ENCODE measurements around the gene XPO5.

Gene XPO5

DNA sequence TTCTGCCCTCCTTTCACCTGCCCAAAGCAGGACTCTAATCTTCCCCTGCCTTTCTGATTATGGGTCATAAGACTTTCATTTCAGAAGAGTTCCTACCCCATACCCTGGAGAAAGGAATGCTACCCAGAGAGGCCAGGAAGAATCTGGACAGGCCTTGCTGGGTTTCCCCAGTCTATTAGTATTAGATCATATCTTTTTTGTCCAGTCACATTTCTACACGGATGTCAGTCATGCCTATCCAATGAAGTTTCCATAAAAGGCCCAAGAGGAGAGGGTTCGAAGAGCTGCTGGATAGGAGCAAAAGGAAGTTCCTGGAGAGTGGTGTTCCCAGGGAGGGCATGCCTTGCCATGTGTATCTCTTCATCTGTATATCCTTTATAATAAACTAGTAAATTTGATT is 3.3 kb upstream of the XPO5 start:
- Histone ChIP-seq H3K79me2 (ENCODE audit: control insufficient read depth, low read length) (peaks cover 80% of the 10 kb centered on the region), H3K9me3 (ENCODE audit: control insufficient read depth, insufficient read depth, low read length) (no peaks in the 10 kb centered on the region), H3K9me2 (replicated peaks; ENCODE audit: control insufficient read depth, low read length) (no peaks in the 10 kb centered on the region), H3K27me3 (ENCODE audit: control insufficient read depth, low read length) (no peaks in the 10 kb centered on the region), H3F3A (ENCODE audit: control insufficient read depth, insufficient read depth) (peaks cover 17% of the 10 kb centered on the region), H4K20me1 (ENCODE audit: control insufficient read depth, insufficient read depth, low read depth, low read length) (peaks cover 25% of the 10 kb centered on the region), H3K4me1 (ENCODE audit: control insufficient read depth, low read length) (peaks cover 25% of the 10 kb centered on the region), H3K4me3 (ENCODE audit: low read length) (peak overlapping the region; percentile 96), H3K36me3 (ENCODE audit: control insufficient read depth, low read length) (peaks cover 61% of the 10 kb centered on the region), H3K27ac (ENCODE audit: low read depth, low read length) (no peak overlapping the region), H3K4me2 (ENCODE audit: low read length) (peak overlapping the region; percentile 81)
- TF ChIP-seq, protein P1, sequence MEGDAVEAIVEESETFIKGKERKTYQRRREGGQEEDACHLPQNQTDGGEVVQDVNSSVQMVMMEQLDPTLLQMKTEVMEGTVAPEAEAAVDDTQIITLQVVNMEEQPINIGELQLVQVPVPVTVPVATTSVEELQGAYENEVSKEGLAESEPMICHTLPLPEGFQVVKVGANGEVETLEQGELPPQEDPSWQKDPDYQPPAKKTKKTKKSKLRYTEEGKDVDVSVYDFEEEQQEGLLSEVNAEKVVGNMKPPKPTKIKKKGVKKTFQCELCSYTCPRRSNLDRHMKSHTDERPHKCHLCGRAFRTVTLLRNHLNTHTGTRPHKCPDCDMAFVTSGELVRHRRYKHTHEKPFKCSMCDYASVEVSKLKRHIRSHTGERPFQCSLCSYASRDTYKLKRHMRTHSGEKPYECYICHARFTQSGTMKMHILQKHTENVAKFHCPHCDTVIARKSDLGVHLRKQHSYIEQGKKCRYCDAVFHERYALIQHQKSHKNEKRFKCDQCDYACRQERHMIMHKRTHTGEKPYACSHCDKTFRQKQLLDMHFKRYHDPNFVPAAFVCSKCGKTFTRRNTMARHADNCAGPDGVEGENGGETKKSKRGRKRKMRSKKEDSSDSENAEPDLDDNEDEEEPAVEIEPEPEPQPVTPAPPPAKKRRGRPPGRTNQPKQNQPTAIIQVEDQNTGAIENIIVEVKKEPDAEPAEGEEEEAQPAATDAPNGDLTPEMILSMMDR (IDR thresholded peaks at IDR 0.05; ENCODE audit: low read depth, low read length, poor library complexity, severe bottlenecking), result no peak
- TF ChIP-seq EZH2phosphoT487 (IDR thresholded peaks at IDR 0.05; ENCODE audit: borderline replicate concordance, low read length), result no peak

DNA sequence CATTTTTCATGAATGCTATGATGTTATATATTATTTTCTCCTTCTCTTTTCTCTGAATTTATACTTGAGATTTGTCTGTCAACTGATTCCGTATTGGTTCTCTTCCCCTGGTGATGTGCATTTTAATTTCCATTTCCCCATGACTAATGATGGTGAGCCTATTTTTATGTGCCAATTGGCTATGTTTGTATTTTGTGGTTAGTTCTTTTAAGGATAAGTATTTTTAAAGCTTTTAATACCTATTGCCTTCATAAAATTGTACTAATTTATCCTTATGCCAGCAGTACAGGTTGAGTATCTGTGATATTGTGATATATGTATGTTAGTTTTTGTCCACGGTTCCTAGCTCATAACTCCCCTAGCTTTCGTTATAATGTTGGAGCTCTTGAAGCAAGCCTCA is 2.9 kb upstream of the XPO5 start:
- 0 out of 2 replicates have a peak overlapping the region, but pooled peaks have one; percentile 88 for H3K27ac ChIP-seq (ENCODE audit: low read depth, low read length)
- peak overlapping the region; percentile 81 for H3K4me2 ChIP-seq (ENCODE audit: low read length)
- no peaks in the 10 kb centered on the region for H3K27me3 ChIP-seq (ENCODE audit: control insufficient read depth, low read length)
- no peaks in the 10 kb centered on the region for H3K9me3 ChIP-seq (ENCODE audit: control insufficient read depth, insufficient read depth, low read length)
- no peak for TF ChIP-seq EZH2phosphoT487 (IDR thresholded peaks at IDR 0.05; ENCODE audit: borderline replicate concordance, low read length)
- TF ChIP-seq, protein P1 (IDR thresholded peaks at IDR 0.05; ENCODE audit: low read depth, low read length, poor library complexity, severe bottlenecking), result no peak
- peaks cover 80% of the 10 kb centered on the region for H3K79me2 ChIP-seq (ENCODE audit: control insufficient read depth, low read length)
- H3F3A ChIP-seq (ENCODE audit: control insufficient read depth, insufficient read depth), result peaks cover 17% of the 10 kb centered on the region
- H3K9me2 ChIP-seq (replicated peaks; ENCODE audit: control insufficient read depth, low read length), result no peaks in the 10 kb centered on the region
- peaks cover 25% of the 10 kb centered on the region for H4K20me1 ChIP-seq (ENCODE audit: control insufficient read depth, insufficient read depth, low read depth, low read length)
- H3K36me3 ChIP-seq (ENCODE audit: control insufficient read depth, low read length), result peaks cover 56% of the 10 kb centered on the region
- H3K4me3 ChIP-seq (ENCODE audit: low read length), result peak overlapping the region; percentile 96
- H3K4me1 ChIP-seq (ENCODE audit: control insufficient read depth, low read length), result peaks cover 25% of the 10 kb centered on the region

DNA sequence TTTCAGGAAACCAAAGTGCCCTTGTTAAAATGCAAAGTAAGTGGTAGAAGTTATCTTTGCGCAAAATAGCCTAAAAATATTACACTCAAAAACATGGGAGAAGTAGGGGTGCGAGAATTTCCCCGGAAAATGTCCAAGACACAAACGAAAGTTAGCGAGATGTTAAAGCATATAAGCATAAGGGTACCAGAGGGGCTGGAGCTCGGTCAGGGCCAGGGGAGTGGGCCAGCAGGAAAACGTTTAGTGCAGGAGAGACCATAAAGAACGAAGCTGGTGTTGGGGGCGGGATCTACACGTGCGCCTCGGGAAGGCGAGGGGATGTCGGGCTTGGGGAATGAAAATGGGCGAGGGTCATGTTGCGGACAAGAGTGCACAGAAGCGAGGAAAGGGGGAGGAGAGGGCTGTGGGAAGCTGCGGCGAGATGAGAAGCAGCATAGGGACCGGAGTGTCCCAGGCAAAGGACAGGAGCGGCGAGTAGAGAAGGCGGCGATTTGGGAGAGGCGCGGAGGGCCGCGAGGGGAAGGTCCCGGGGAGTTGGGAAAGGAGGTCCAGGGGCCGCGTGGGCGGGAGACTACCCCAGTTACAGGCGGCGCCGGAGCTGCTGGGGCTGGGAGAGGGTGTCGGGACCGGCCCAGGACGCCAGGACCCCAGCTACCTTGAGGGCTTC is 600 bp downstream of the XPO5 start:
- Histone ChIP-seq H3K9me2 (replicated peaks; ENCODE audit: control insufficient read depth, low read length) (no peaks in the 10 kb centered on the region), H3K4me3 (ENCODE audit: low read length) (peak overlapping the region; percentile 96), H3K79me2 (ENCODE audit: control insufficient read depth, low read length) (peaks cover 74% of the 10 kb centered on the region), H3K36me3 (ENCODE audit: control insufficient read depth, low read length) (peaks cover 69% of the 10 kb centered on the region), H4K20me1 (ENCODE audit: control insufficient read depth, insufficient read depth, low read depth, low read length) (peaks cover 18% of the 10 kb centered on the region), H3K4me1 (ENCODE audit: control insufficient read depth, low read length) (peaks cover 25% of the 10 kb centered on the region), H3K27ac (ENCODE audit: low read depth, low read length) (peak overlapping the region; percentile 88), H3K9me3 (ENCODE audit: control insufficient read depth, insufficient read depth, low read length) (no peaks in the 10 kb centered on the region), H3K4me2 (ENCODE audit: low read length) (peak overlapping the region; percentile 81), H3K27me3 (ENCODE audit: control insufficient read depth, low read length) (no peaks in the 10 kb centered on the region), H3F3A (ENCODE audit: control insufficient read depth, insufficient read depth) (peaks cover 17% of the 10 kb centered on the region)
- TF ChIP-seq, protein P1 (IDR thresholded peaks at IDR 0.05; ENCODE audit: low read depth, low read length, poor library complexity, severe bottlenecking), result no peak
- no peak for TF ChIP-seq EZH2phosphoT487 (IDR thresholded peaks at IDR 0.05; ENCODE audit: borderline replicate concordance, low read length)
